ENCODE measurements around the gene LCE1D.

Gene LCE1D

DNA sequence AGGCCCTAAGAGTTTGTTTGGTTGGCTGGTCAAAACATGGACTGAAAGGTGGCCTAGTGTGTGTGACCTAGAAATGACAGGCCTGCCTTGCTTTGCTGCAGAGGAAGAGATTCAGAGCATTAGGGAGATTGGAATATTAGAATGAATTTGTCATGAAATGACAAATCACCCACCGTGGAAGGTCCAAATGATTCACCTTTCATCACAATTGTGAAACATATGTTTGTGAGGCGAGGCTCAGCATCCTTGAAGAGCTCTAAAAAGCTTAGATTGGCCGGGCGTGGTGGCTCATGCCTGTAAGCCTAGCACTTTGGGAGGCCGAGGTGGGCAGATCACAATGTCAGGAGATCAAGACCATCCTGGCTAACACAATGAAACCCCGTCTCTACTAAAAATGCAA, 20.8 kb downstream of the LCE1D start:
- DNase-seq: no peak

- no peak for DNase-seq
Observed at GRCh38 chr1:152823294-152823693, 26.8 kb downstream of the LCE1D start.

GRCh38 chr1:152824964-152825363, 28.4 kb downstream of the LCE1D start:
- DNase-seq: no peak

GRCh38 chr1:152827173-152827572, 30.7 kb downstream of the LCE1D start, which contains the start of gene LCE1A:
LCE1A (plus strand) TSS chr1:152827473; CDS start chr1:152827473, 0 bp downstream.
- DNase-seq: no peak

- DNase-seq: no peak
Observed at GRCh38 chr1:152836870-152837269, 40.3 kb downstream of the LCE1D start.

DNA sequence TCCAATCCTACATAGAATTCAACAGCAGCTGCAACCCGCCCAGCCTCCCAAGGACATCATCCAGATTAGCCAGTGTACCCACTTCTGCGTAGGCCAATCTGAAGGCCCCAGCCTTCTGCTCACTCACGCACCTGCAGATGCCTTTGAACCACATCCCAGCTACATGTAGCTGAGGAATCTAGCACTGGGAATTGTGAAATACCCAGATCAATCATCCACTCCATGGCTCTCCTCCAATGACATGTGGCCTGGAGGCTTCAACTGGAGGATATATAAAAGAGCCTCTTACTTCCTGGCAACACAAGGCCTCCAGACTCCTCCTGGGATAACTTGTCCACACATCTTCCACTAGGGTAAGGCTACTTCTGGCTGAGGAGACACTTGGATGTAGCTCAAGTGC, 46.0 kb downstream of the LCE1D start, which contains the start of gene LCE6A:
TSS of gene LCE6A (plus strand) at position 301 of the 400 bp plus-strand sequence. CDS start 665 bp downstream, outside the sequence.
- no peak for DNase-seq
